Gastroesophageal sphincter (tissue), 4 donors: ENCODE results near the gene KCTD2. TPM values are rescaled to one million over a fixed set of nuclear protein-coding genes. Genes with fewer than 3 reads are reported as not detected.

Experiments used
- ATAC-seq: fragments of 150-250 bp; one replicate; pipeline ENCODE4 v1.9.1; 2016; ENCODE audit warnings: mild to moderate bottlenecking, moderate library complexity
- H3K27ac ChIP-seq, 4 donors: fragments of 200-600 bp; sonication (generic) in 3 of 4; 1 replicate in 3 of 4; 2 replicates in 1 of 4; pipeline ENCODE4 v1.5.1; 2016 to 2019
- H3K27me3 ChIP-seq: fragments of 200-600 bp; sonication (generic); one replicate; pipeline ENCODE4 v1.5.1; 2019
- H3K36me3 ChIP-seq, 2 donors: fragments of 200-600 bp; sonication (generic); one replicate each; pipeline ENCODE4 v1.5.1; 2019; ENCODE audit warnings: control low read depth in 1 of 2
- H3K4me1 ChIP-seq, 3 donors: fragments of 200-600 bp; sonication (generic); 1 replicate in 2 of 3; 2 replicates in 1 of 3; pipeline ENCODE4 v1.5.1; 2016 to 2019; ENCODE audit warnings: control low read depth in 2 of 3
- H3K4me3 ChIP-seq, 2 donors: fragments of 200-600 bp; sonication (generic); one replicate each; pipeline ENCODE4 v1.5.1; 2019; ENCODE audit warnings: mild to moderate bottlenecking in 1 of 2, moderate library complexity in 1 of 2
- H3K9me3 ChIP-seq, 3 donors: fragments of 200-600 bp; sonication (generic); one replicate each; pipeline ENCODE4 v1.5.1; 2017 to 2019; ENCODE audit warnings: control low read depth in 2 of 3
- EP300 ChIP-seq: sonication (generic); formaldehyde crosslinking; IDR thresholded peaks from one replicate; pipeline ENCODE4 v1.6.1; 2017; ENCODE audit warnings: antibody characterized with exemption, mild to moderate bottlenecking
- POLR2A ChIP-seq, 2 donors: fragments of 450-650 bp; IDR thresholded peaks; one replicate each; pipeline ENCODE4 v1.6.1; 2017; ENCODE audit warnings: antibody characterized with exemption in 2 of 2, mild to moderate bottlenecking in 2 of 2, moderate library complexity in 1 of 2
- POLR2AphosphoS5 ChIP-seq: sonication (generic); formaldehyde crosslinking; IDR thresholded peaks from one replicate; pipeline ENCODE4 v1.6.1; 2017; ENCODE audit warnings: antibody characterized with exemption
- WGBS, 2 donors: methylation state at CpG; one replicate each; pipeline ENCODE4 v1.1.5; 2018; ENCODE audit warnings: low coverage in 1 of 2; 5-methylcytosine and 5-hydroxymethylcytosine counted together
- total RNA-seq, 4 donors: library from RNA; depleted of rRNA; stranded (reverse); fragments of >200 nt; gene quantifications; one replicate each; pipeline ENCODE4 v1.1.0, GENCODE V29; 2016
- TF ChIP-seq, protein P1 (sequence below), 4 experiments: fragments of 200-600 bp in 2 of 4; fragments of 450-650 bp in 2 of 4; sonication (generic) in 1 of 4; IDR thresholded peaks; one replicate each; pipeline ENCODE4 v1.5.1; 2017 to 2019; ENCODE audit warnings: antibody characterized with exemption in 4 of 4, mild to moderate bottlenecking in 2 of 4, moderate library complexity in 2 of 4

Gene KCTD2
- total RNA-seq, 4 donors from 2014 or later: 27.1 to 39.7 (median 28.8) TPM

GRCh38 chr17:75078284-75079022 lies 31.4 kb downstream of the KCTD2 start:
- no peak for ATAC-seq
- 76 to 77% methylated on average over 3 to 12 of the region's 17 CpGs for WGBS, 2 donors
- H3K27ac ChIP-seq: peak overlapping the region in 3 of 4 donors; percentile 84 to 88 (median 86)
- no peaks in the 10 kb centered on the region for H3K9me3 ChIP-seq
- no peaks in the 10 kb centered on the region for H3K36me3 ChIP-seq
- no peaks in the 10 kb centered on the region for H3K27me3 ChIP-seq
- no peak for TF ChIP-seq POLR2AphosphoS5
- no peak for TF ChIP-seq EP300
- H3K4me1 ChIP-seq: peaks cover 0 to 24% (median 5%) of the 10 kb centered on the region in 3 donors
- H3K4me3 ChIP-seq: no peak overlapping the region

DNA sequence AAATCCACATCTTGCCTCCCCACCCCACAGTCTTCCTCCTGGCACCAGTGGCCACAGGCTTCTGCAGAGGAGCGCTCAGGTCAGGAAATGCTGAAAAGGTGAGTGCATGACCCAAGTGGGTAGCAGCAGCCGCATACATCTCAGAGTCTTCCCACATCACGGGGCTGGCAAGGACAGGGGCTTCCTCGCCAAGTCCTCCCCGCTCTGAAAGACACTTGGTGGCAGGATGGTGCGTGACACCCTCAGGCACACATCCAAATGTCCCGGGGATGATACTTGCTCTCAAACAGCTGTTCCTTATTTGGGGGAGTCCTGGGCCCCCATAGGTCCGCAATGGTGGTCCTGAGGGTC lies 32.0 kb downstream of the KCTD2 start:
- WGBS, 2 donors: 80 to 100% methylated on average over 1 of the region's 8 CpGs
- no peaks in the 10 kb centered on the region for H3K9me3 ChIP-seq
- H3K4me1 ChIP-seq: peaks cover 0 to 24% (median 5%) of the 10 kb centered on the region in 3 donors
- no peak for ATAC-seq
- no peak overlapping the region for H3K4me3 ChIP-seq
- H3K36me3 ChIP-seq: no peaks in the 10 kb centered on the region
- H3K27me3 ChIP-seq: no peaks in the 10 kb centered on the region
- TF ChIP-seq POLR2AphosphoS5 (no peak), POLR2A (IDR thresholded peaks at IDR 0.05) (no peak), EP300 (no peak)
- TF ChIP-seq, protein P1, sequence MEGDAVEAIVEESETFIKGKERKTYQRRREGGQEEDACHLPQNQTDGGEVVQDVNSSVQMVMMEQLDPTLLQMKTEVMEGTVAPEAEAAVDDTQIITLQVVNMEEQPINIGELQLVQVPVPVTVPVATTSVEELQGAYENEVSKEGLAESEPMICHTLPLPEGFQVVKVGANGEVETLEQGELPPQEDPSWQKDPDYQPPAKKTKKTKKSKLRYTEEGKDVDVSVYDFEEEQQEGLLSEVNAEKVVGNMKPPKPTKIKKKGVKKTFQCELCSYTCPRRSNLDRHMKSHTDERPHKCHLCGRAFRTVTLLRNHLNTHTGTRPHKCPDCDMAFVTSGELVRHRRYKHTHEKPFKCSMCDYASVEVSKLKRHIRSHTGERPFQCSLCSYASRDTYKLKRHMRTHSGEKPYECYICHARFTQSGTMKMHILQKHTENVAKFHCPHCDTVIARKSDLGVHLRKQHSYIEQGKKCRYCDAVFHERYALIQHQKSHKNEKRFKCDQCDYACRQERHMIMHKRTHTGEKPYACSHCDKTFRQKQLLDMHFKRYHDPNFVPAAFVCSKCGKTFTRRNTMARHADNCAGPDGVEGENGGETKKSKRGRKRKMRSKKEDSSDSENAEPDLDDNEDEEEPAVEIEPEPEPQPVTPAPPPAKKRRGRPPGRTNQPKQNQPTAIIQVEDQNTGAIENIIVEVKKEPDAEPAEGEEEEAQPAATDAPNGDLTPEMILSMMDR (IDR thresholded peaks at IDR 0.05): no peak
- H3K27ac ChIP-seq: no peak overlapping the region

DNA sequence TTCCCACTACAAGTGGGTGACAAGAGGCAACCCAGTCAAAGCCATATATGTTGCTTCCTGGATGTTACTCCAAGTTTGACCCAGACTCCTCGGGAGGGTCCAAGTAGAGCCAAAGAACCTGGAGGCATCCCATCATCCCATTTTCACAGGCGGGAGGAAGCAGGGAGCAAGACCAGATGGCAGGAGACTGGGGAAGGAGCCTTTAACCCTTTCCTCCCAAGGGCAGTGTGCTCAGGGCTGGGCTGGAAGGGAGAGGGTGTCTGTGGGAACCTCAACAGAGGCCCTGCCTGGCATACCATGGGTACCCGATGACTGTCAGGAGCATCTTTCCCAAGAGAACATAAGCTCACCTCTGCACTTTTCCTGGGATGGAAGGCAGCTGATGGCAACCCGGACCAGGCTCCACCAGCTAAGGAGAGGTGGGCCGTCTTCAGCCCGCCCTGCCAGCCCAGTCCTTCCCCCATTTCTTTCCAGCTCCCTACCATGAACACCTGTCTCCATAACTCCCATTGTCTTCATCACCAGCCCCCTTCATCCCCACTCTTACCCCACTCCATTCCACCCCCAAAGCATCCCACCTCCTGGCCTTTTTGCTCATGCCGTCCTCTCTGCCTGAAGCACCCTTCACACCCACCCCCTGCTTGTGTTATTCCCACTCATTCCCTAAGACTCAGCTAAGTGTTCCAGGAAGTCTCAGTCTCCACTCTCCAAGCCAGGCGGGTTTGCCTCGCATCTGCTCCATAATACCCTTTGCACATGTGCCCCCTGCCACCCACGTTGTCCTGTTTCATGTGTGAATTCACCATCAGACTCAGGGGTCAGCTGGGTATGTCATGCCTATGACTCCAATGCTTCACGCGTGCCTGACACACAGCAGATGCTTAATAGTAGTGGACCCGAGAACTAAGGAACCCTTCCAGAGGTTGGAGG lies 34.9 kb downstream of the KCTD2 start:
- Histone ChIP-seq H3K4me3 (no peak overlapping the region), H3K9me3 (no peaks in the 10 kb centered on the region), H3K36me3 (no peaks in the 10 kb centered on the region), H3K27me3 (no peaks in the 10 kb centered on the region), H3K27ac (no peak overlapping the region), H3K4me1 (peaks cover 0 to 21% (median 5%) of the 10 kb centered on the region in 3 donors)
- TF ChIP-seq POLR2A (IDR thresholded peaks at IDR 0.05) (no peak), EP300 (no peak)
- ATAC-seq: no peak
- WGBS, 2 donors: 75 to 85% methylated on average over 5 to 12 of the region's 13 CpGs

GRCh38 chr17:75082683-75083082 lies 35.7 kb downstream of the KCTD2 start:
- H3K4me1 ChIP-seq: peaks cover 0 to 20% (median 5%) of the 10 kb centered on the region in 3 donors
- no peak overlapping the region for H3K27ac ChIP-seq
- no peaks in the 10 kb centered on the region for H3K36me3 ChIP-seq
- H3K9me3 ChIP-seq: no peaks in the 10 kb centered on the region
- TF ChIP-seq, protein P1 (IDR thresholded peaks at IDR 0.05): no peak
- TF ChIP-seq POLR2A (IDR thresholded peaks at IDR 0.05): no peak
- TF ChIP-seq POLR2AphosphoS5: no peak
- no peak for TF ChIP-seq EP300
- ATAC-seq: no peak
- H3K27me3 ChIP-seq: peaks cover 2% of the 10 kb centered on the region
- H3K4me3 ChIP-seq: no peak overlapping the region
- 75 to 83% methylated on average over 4 to 6 of the region's 6 CpGs for WGBS, 2 donors

GRCh38 chr17:75084039-75084660 lies 37.1 kb downstream of the KCTD2 start:
- ATAC-seq: no peak
- no peak overlapping the region for H3K27ac ChIP-seq
- WGBS, 2 donors: 17 to 63% methylated on average over 1 to 5 of the region's 14 CpGs

More at GRCh38 chr17:75084039-75084660, 37.1 kb downstream of the KCTD2 start:
- no peaks in the 10 kb centered on the region for H3K9me3 ChIP-seq
- peaks cover 12% of the 10 kb centered on the region for H3K27me3 ChIP-seq
- peaks cover 0 to 22% (median 8%) of the 10 kb centered on the region in 3 donors for H3K4me1 ChIP-seq
- H3K36me3 ChIP-seq: no peaks in the 10 kb centered on the region
- no peak overlapping the region for H3K4me3 ChIP-seq
- TF ChIP-seq, protein P1 (IDR thresholded peaks at IDR 0.05): no peak
- TF ChIP-seq EP300 (no peak), POLR2AphosphoS5 (no peak), POLR2A (IDR thresholded peaks at IDR 0.05) (no peak)
